Anterior cingulate cortex (tissue), 58 donors: ENCODE data around the gene FARS2.

ENCODE experiments used
- DNase-seq, 58 donors: peaks; one replicate each; lab custom pipeline; 2025; lab: John Stamatoyannopoulos, UW

FARS2 gene

DNA sequence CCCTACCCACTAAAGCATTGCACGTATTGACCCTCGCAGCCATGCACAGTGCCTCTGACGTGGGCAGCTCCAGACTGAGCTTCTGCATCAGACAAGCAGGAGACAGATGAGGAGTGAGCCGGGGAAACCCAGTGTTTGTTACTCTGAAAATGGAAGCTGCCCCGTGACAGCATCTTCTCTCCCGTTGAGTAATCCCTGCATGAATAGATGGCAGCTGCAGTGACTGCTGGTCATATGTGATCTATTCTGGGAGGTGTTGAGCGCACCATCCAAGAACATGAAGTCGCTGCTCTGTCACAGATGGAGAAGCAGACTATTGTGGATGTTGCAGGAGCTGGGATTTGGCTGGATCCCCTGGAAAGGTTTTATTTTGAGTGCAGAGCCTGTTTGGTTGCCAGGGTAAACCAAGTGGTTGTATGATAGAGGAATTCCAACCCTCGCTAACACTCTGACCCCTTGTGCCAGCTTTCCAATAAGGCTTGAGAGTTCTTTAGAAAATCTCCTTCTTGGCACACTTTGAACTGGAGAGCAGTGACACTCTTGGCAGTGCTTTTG is 503.2 kb downstream of the FARS2 start:
- peak in 55 of 58 donors; percentile 15 to 93 (median 65) for DNase-seq

DNA sequence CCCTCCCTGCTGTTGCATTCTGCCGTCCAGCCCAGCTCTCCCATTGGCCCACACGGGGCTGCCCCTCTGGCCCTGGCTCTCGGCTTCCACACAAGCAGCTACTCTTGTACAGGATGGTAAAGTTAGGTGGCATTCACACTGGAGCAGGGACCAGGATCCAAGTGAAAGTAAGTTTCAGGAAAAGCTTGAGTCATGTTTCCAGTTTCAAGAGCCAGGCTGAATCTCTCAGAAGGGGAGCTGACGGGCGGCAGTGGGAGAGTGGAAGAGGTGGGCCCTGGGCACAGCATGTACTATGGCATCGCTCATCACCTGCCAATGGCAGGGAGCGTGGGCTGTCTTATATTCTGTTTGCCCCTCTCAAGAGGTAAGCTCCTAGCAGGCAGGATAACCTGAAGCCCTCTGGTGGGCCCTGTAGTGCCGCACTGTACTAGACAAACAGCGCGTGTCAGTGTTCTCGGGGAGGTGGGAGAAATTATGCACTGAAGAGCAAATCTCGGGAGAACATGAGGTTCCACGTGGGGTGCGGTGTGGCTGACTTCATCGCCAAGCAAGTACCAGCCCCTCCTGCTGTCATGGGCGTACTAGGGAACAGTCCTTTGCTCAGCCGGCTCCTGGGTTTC is 503.9 kb downstream of the FARS2 start:
- DNase-seq: peak in 38 of 58 donors; percentile 12 to 80 (median 43)

DNA sequence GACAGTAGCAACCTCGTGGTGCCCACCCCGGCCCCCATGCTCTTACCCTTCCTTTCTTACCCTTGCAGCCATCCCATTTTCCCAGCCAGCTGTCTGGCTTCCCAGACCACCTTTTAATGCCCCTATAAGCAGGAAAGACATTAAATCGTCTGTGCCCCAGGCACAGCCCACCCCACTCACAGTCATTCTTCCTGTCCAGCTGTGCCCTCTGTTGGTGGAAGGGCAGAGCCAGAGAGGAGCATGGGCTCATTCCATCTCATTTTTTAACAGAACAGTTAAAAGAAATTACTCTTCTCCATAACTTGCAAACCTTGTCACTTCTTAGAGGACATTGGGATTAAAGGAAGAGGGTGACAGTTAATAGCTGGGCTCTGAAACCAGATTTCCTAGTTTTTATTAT is 504.9 kb downstream of the FARS2 start:
- DNase-seq: no peak

DNA sequence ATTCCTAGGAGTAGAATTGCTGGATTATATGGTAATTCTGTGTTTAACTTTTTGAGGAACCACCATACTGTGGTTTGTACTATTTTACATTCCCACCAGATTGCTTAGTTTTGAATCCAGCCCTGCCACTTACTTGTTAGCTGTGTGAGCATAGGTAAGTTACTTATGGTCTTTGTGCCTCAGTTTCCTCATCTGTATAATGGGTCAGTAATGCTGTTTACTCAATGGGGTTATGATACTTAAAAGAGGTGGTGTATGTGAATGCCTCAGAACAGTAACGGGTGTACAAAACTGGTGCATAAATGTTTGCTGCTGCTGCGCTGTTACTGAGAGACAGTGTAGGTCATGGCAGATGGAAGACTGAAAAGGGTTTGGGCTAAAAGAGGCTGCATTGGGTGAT is 506.2 kb downstream of the FARS2 start:
- no peak for DNase-seq

DNA sequence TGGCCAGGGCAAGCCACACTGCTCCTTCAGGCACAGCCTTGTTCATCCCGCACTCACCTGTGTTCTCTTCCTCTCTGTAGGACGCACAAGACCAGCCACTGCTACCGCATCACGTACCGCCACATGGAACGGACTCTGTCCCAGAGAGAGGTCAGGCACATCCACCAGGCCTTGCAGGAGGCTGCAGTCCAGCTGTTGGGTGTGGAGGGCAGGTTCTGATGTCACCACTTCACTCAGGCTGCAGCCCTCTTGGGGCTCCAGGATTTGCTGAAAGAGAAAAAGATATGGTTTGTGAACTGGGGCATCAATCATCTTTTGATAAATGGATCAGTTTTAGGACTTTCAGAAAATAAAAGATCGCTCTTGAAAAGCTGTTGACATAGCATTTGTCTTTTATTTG is 509.9 kb downstream of the FARS2 start:
- DNase-seq: no peak

DNA sequence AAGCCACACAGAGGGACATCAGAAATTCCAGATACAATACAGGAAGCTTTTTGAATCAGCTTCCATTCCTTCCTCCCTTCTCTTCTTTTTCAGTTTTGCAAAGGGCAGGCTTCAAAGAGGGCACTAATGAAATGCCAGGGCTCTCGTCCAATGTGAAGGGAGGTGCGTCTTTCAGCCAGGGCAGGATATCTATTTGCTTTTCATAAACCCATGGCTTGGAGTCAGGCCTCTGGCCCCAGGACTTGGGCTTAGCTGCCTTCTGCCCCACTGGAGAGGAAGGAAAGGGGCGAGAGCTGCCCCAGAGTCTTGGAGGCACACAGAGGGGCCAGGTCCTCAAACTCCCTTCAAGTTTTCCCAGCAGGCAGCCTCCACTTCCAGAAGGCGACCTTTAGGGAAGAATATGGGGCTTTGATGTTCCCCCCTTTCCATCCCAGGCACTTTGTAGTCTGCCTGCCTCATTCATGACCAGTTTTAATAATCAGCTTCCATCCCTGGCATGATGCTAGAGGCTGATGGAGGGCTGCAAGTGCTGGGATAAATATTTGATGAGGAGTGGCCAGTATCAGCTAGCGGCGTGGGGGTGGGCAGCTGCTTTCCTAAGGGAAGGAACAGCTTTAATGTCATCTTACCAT is 510.6 kb downstream of the FARS2 start:
- no peak for DNase-seq

DNA sequence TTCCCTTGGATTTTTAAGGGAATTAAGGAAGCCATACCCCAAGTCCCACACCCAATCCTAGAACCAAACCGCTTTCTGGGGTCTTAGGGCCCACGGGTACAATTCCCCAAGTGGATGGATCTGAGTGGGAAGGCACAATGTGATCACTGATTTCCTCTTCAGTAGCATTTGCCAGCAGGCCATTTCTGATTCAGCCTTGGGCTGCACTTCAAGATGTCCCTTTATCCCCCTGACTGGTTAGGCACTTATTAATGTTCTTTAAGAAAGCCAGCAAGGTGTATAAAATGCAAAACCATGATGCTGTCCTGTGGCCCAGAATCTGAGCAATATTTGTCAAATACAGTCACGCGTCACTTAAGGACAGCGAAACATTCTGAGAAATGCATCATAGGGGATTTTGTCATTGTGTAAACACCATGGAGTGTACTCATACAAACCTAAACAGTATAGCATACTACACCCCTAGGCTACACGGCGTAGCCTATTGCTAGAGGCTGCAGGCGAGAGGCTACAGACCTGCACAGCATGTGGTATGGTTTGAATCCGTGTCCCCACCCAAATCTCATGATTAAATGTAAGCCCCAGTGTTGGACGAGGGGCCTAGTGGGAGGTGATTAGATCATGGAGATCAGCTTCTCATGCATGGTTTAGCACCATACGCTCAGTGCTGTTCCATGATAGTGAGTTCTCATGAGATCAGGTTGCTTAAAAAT is 511.3 kb downstream of the FARS2 start:
- no peak for DNase-seq

DNA sequence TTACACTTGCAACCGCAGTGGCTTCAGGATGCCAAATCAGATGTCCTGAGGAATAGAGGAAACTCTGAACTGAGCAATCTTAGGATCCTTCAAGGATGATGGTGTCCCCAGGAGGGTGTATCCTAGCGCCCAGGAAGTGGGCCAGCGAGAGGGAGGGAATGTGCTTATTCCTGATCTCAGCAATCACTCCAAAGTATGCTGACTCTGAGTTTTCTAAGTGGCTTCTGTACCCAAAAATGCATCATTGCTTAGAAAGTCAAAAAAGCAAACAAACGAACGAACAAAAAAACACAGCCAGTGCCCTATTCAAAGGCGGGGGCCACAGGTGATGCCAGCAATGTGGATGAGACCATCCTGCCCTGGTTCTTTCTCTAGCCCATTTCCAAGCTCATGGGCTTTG is 514.8 kb downstream of the FARS2 start:
- DNase-seq: no peak

DNA sequence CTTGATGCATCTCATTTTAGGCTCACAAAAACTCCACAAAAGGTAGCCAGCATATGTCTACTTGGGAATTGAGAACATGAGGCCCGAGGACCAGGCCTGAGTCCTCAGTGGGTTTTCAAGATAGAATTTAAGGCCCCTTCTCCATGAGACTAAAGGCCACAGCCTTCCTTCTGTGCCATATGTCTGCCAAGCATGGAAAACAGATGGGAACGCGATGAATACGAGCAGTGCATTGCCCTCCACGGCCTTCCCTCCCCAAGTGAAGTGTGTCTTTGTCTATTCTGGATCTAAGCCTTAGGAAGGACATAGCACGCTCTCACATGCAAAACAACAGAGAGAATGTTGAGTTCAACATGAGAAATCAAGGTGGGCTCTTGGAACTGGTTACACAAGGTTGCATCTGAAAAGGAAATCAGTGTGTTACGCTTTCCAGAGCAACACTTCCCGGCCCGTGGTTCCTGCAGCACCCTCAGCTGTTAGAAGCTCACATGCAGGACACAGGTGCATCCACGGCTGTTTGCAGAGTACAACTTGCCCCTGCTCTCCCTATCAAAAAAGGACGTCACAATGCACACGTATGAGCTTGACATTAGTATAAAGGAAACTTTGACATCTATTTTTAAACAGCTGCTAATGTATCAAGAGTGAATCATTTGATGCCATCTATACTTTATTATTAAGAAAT is 515.5 kb downstream of the FARS2 start:
- no peak for DNase-seq

DNA sequence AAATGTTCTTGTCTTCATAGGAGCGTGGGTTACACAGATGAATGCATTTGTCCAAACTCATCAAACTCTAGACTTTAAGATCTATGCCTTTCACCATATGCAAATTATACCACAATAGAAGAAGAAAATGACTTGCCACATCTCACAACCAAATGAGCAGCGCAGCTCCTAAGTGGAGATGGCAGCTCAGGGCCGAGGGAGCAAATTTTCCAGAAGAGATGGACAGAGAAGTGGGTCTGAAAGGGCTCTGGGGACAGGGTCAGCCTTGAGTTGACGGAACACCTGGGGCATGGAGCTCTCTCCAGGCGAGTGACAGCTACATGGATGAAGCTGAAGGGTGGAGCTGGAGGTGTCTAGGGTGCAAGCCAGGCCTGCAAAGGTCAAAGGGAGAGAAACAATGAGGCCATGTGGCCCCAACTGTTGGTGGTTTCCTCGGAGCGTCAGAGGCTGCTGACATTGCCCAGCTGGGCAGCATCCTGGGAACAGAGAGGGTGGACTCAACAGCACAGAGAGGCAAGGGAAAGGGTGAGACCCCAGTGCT is 517.1 kb downstream of the FARS2 start:
- no peak for DNase-seq

DNA sequence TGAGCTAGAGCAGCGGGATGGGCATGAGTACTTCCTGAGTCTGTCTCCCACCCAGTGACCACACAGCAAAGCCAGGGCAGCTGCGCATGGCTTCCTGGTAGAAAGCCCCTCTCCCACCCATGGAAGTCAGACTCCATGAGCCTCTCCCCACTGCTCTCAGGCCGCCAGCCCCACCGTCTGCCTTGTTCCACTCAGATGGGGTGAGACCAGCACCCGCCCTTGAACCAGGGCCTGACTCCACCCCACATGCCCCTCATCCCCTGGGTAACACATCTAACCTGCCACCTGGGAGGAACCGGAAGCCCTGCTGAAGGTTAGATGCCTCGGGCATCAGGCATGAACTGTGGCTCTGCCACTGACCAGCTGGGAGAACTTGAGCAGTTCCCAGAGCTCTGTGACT is 517.6 kb downstream of the FARS2 start:
- DNase-seq: no peak

DNA sequence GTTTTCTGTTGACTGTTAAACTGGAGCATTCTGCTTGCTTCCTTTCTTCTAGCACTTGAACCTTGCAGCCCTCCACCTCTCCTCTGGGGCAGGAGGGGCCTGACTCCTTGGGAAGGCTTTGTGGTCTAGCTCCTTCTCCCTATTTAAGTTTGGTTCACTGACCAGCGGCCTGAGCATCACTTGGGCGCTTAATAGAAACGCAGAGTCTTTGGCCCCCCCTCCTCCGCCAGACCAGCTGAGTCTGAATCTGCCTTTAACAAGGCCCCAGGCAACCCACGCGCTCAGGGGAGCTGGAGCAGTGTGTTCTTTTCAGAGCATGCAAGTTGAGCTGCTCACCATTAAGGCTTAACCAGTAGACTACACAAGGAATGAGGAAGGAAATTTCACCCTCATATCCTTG is 519.7 kb downstream of the FARS2 start:
- DNase-seq: no peak

DNA sequence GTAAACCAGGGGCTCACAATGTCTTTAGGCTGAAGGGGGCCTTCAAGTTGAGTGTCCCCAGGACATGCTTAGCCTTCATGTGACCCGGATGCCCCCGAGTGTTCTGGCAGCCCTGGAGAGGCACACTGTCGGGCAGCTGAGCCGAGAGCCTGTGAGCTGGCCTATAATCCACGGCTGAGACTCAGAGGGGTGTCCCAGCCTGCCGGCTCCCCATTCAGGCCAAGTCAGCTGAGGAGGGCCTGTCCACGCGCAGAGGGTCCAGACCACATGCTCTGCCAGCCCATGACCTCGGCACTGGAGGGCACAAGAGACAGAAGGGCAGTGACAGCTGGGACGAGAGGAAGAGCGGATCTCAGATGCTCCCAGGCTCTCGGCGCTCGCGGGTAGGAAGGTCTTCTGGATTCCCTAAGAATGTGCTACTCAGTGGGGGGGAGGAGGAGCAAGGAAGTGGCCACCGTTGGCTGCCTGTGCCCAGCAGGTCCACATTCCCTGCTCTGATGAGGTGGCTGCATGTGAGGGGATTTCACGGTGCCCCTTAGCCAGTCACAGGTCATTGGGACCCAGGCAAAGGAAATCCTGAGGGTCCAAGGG is 520.7 kb downstream of the FARS2 start:
- no peak for DNase-seq

DNA sequence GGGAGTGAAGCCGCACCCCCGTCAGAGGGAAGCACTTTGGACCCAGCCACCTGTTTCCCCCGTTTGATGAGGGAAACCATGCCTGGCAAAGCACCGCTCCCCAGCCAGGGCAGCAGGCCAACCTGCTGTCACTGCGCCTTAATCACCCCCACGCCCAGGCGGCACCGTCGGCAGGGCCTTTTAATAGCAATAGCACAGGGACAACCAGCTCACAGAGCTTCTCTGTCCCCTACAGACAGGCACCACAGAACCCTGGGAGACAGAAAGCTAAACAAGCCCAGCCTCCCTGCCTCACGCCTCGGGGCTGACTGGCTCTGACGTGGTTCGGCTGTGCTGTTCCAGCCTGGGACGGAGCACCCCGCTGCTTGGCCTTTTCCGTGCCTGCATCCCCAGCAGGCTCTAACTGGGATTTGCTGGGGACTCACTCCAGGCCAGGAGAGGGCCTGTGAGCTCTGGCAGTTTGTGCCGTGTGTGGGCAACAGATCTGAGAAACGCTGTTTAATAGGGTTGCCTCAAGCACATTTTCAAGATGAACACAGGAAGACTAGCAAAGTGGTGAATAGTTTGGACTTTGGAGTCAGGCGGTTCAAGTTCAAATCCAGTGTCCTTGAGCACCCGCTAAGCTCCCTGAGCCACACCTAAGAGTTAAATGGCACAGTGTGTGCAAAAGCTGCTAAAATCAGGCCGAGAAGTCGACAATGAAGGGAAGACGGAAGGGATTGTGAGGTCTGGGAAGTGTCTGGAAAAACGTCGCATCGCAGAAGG is 521.7 kb downstream of the FARS2 start:
- DNase-seq: peak in 46 of 58 donors; percentile 15 to 86 (median 41)

DNA sequence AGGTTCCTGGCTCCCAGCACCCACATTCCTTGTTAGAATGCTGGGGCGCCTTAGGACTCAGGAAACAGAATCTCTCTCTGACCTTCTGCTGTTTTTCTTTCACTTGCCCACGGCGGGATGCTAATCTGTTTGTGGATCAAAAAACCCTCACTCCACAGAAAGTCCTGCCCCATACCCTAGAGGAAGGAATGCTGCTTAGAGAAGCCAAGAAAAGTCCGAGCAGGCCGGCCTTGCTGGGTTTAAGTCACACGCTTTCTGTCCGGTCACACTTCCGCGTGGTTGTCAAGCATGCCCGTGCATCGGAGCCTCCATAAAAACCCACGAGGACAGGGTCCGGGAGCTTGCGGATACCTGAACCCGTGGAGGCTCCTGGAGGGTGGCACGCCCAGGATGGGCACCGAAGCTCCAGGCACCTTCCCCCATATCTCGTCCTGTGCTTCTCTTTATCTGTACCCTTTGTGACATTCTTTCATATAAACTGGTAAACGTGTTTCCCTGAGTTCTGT is 522.3 kb downstream of the FARS2 start:
- DNase-seq: no peak

DNA sequence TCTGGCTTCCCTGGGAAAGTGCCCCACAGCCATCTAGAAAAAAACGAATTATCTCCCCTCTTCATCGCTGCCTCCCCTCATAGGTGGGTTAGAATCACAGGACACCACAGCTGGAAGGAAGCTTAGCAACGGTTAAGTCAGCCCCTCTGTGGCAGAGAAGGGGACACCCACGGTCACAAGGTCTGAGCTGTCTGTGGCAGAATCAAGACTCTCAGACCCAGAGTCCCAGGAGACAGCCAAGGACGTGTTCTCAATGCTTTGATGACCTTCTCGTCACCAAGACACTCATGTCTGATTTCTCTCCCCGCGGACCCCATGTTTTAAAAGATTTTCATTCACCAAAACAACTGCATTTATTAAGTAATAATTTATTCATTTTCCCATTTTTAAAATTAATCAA is 523.9 kb downstream of the FARS2 start:
- DNase-seq: no peak

DNA sequence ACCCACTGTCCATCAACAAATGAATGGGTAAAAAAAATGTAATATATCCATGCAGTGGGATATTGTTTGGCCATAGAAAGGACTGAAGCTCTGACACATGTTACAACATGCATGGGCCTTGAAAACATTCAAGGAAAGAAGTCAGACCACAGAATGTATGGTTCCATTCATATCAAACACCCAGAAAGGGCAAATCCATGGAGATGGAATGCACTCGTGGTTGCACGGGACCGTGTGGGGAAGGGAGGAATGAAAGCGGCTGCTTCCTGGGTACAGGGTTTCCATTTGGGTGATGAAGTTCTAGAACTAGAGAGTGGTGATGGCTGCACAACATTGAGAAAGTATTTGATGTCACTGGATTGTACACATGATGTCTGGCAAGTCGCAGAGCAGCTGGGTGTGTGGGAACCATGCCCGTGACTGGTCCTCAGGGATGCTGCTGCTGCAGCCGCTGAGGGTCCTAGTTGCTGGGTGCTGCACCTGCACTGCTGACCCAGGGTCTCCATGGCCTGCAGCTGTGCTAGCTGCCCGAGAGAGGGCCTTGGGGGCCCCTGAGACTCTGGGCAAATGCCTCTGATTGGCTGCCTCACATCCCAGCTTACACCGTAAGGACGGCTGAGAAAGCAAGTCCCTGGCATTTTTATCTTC is 525.1 kb downstream of the FARS2 start:
- DNase-seq: no peak

DNA sequence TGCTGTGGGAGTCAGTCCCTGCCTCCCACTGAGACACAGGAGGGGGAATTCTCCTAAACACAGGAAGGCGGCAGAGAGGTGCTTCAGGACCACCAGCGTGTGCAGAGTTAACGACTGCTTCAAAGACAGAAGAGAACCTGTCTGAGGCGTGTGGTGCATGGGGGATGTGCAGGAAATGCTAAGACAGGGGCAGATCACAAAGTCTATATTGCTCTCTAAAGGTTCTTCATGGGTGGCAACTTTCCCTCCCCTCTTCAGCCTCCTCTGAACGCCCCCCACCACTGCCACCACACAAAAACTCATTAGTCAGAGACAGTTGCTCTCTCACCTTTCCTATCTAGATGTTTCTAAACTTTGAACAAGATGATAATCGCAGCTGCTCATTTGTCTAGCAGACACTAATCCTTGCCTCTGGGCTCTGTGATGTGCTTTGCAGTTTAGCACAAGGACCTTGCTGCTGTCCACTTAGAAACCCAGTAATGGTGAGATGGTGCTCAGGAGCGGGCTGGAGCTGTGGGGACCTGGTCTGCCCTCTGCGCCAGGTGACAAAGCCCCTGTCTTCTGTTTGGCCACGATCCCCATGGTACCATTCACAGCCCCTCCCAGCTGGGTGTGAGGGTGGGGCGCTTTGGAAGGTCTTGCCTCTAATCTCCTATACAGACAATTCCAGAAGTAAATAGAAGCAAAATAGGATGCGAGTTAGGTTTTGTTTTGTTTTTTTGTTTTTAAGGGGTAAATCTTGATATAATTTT is 525.8 kb downstream of the FARS2 start:
- no peak for DNase-seq
